ENCODE data around the gene FBF1. TPM values are rescaled to one million over a fixed set of nuclear protein-coding genes. Genes with fewer than 3 reads are reported as not detected.

FBF1 gene
- total RNA-seq, 3 donors from 2014 or later: 5.2 to 13.6 (median 5.5) TPM

DNA sequence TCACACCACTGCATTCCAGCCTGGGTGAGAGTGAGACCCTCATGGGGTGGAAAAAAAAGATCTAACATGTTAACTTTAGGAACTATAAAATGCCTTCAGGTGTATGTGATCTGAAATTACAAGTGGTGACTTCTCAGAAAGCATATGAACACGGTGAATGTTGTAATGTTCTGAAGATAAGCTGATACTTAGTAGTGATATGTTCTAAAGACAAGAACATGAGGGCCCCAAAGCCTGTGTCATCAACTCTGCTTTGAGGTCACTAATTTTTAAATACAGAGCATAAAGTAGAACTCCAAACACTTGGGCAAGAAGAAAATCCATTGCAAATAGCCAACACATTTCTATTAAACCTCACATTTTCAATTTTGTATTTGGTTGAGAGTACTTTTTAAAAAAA is 2.6 kb upstream of the FBF1 start:
- Histone ChIP-seq H3K36me3 (ENCODE audit: low read depth) (peaks cover 7% of the 10 kb centered on the region), H3K9me3 (no peaks in the 10 kb centered on the region), H3K4me3 (no peak overlapping the region), H3K4me1 (ENCODE audit: low read depth) (peaks cover 10% of the 10 kb centered on the region)
- ATAC-seq: no peak
- DNase-seq: no peak
- TF ChIP-seq CTCF (IDR thresholded peaks at IDR 0.05): no peak
- intact Hi-C loops (cut with DNase I, micrococcal nuclease): no loop called here

GRCh38 chr17:75942473-75942872 is 1.6 kb upstream of the FBF1 start:
- intact Hi-C loops (cut with DNase I, micrococcal nuclease): no loop called here
- Histone ChIP-seq H3K4me1 (ENCODE audit: low read depth) (peaks cover 10% of the 10 kb centered on the region), H3K9me3 (no peaks in the 10 kb centered on the region), H3K36me3 (ENCODE audit: low read depth) (no peaks in the 10 kb centered on the region), H3K4me3 (no peak overlapping the region)
- ATAC-seq: no peak
- DNase-seq: no peak
- no peak for TF ChIP-seq CTCF (IDR thresholded peaks at IDR 0.05)

DNA sequence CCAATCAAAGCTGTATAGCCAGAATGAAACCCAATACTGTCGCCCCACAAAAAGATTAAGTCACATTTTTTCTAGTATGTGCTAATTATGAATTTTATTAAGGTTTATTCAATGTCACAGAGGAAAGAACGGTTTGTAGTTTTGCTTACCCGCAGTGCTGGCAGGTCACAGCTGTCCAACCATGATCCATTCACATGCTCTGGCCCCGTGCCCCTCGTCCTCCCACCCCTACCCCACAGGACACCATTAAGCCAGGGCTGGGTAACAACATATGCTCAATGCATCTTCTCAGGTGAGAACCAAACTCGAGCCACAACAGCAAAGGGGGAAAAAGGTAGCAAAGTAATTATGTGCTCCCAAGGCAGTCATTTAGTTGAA is 589 bp upstream of the FBF1 start:
- DNase-seq (peak in 1 of 3 donors; percentile 52), ATAC-seq (no peak)
- Histone ChIP-seq H3K4me1 (ENCODE audit: low read depth) (peaks cover 10% of the 10 kb centered on the region), H3K4me3 (no peak overlapping the region), H3K36me3 (ENCODE audit: low read depth) (no peaks in the 10 kb centered on the region), H3K9me3 (no peaks in the 10 kb centered on the region)
- no peak for TF ChIP-seq CTCF (IDR thresholded peaks at IDR 0.05)
- intact Hi-C loops (cut with DNase I, micrococcal nuclease): no loop called here

GRCh38 chr17:75937652-75938051 is 3.2 kb downstream of the FBF1 start:
- no peak for ATAC-seq
- DNase-seq: peak in 1 of 3 donors; percentile 10
- Histone ChIP-seq H3K4me1 (ENCODE audit: low read depth) (peaks cover 10% of the 10 kb centered on the region), H3K4me3 (no peak overlapping the region), H3K9me3 (no peaks in the 10 kb centered on the region), H3K36me3 (ENCODE audit: low read depth) (no peaks in the 10 kb centered on the region)
- no peak for TF ChIP-seq CTCF (IDR thresholded peaks at IDR 0.05)
- intact Hi-C loops (cut with DNase I, micrococcal nuclease): no loop called here

DNA sequence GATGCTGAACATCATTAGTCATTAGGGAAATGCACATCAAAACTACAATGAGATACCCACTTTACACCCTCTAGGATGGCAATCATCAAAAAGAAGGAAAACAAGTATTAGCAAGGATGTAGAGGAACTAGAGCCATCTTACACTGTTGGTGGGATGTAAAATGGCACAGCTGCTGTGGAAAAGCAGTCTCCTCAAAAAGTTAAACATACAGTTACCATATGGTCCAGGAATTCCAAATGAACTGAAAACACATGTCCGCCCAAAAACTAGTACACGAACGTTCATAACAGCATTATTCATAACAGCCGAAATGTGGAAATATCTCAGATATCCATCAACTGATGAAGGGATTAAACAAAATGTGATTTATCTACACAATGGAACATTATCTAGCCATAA is 7.0 kb downstream of the FBF1 start:
- Histone ChIP-seq H3K36me3 (ENCODE audit: low read depth) (no peaks in the 10 kb centered on the region), H3K9me3 (no peaks in the 10 kb centered on the region), H3K4me3 (no peak overlapping the region), H3K4me1 (ENCODE audit: low read depth) (no peaks in the 10 kb centered on the region)
- intact Hi-C loops (cut with DNase I, micrococcal nuclease): no loop called here
- no peak for TF ChIP-seq CTCF (IDR thresholded peaks at IDR 0.05)
- no peak for DNase-seq
- no peak for ATAC-seq

GRCh38 chr17:75932852-75933251 is 8.0 kb downstream of the FBF1 start:
- intact Hi-C loops (cut with DNase I, micrococcal nuclease): no loop called here
- Histone ChIP-seq H3K4me3 (no peak overlapping the region), H3K9me3 (no peaks in the 10 kb centered on the region), H3K36me3 (ENCODE audit: low read depth) (no peaks in the 10 kb centered on the region), H3K4me1 (ENCODE audit: low read depth) (no peaks in the 10 kb centered on the region)
- ATAC-seq (no peak), DNase-seq (no peak)
- no peak for TF ChIP-seq CTCF (IDR thresholded peaks at IDR 0.05)

All from mucosa of descending colon (tissue), 3 donors.